Measurements from ENCODE around the gene SLC17A5. TPM values are rescaled to one million over a fixed set of nuclear protein-coding genes. Genes with fewer than 3 reads are reported as not detected.

Gene SLC17A5
- total RNA-seq, 6 donors from 2014 or later = 13.0 to 32.5 (median 22.3) TPM

- 47 to 48% methylated on average over 4 of the region's 4 CpGs for WGBS, 2 donors
- H3K9me3 ChIP-seq = no peaks in the 10 kb centered on the region
Observed at GRCh38 chr6:73675466-73676098, 21.8 kb upstream of the SLC17A5 start.

GRCh38 chr6:73671911-73672685, 18.3 kb upstream of the SLC17A5 start:
- no peaks in the 10 kb centered on the region for H3K36me3 ChIP-seq
- WGBS, 2 donors = 63 to 79% methylated on average over 8 of the region's 8 CpGs
- no peak overlapping the region for H3K27ac ChIP-seq
- TF ChIP-seq POLR2A (IDR thresholded peaks at IDR 0.05) (no peak), EP300 (IDR thresholded peaks at IDR 0.05) (no peak), POLR2AphosphoS5 (IDR thresholded peaks at IDR 0.05) (no peak)
- TF ChIP-seq, protein P1, sequence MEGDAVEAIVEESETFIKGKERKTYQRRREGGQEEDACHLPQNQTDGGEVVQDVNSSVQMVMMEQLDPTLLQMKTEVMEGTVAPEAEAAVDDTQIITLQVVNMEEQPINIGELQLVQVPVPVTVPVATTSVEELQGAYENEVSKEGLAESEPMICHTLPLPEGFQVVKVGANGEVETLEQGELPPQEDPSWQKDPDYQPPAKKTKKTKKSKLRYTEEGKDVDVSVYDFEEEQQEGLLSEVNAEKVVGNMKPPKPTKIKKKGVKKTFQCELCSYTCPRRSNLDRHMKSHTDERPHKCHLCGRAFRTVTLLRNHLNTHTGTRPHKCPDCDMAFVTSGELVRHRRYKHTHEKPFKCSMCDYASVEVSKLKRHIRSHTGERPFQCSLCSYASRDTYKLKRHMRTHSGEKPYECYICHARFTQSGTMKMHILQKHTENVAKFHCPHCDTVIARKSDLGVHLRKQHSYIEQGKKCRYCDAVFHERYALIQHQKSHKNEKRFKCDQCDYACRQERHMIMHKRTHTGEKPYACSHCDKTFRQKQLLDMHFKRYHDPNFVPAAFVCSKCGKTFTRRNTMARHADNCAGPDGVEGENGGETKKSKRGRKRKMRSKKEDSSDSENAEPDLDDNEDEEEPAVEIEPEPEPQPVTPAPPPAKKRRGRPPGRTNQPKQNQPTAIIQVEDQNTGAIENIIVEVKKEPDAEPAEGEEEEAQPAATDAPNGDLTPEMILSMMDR (IDR thresholded peaks at IDR 0.05) = no peak
- no peaks in the 10 kb centered on the region for H3K9me3 ChIP-seq
- peak in 1 of 2 donors; percentile 54 for ATAC-seq (ENCODE audit: low FRiP score in 2 of 2)
- no peaks in the 10 kb centered on the region for H3K4me1 ChIP-seq
- no peak overlapping the region for H3K4me3 ChIP-seq
- DNase-seq = no peak
- no peaks in the 10 kb centered on the region for H3K27me3 ChIP-seq

More at GRCh38 chr6:73675466-73676098, 21.8 kb upstream of the SLC17A5 start:
- no peaks in the 10 kb centered on the region for H3K27me3 ChIP-seq
- no peak overlapping the region for H3K27ac ChIP-seq
- no peaks in the 10 kb centered on the region for H3K36me3 ChIP-seq
- TF ChIP-seq EP300 (IDR thresholded peaks at IDR 0.05) = no peak
- TF ChIP-seq, protein P1 (IDR thresholded peaks at IDR 0.05) = peak; percentile 73 to 84 (median 80)
- no peaks in the 10 kb centered on the region for H3K4me1 ChIP-seq
- H3K4me3 ChIP-seq = no peak overlapping the region
- ATAC-seq (ENCODE audit: low FRiP score in 2 of 2) (peak; percentile 85 to 96), DNase-seq (peak in 1 of 2 donors; percentile 73)

- WGBS, 2 donors = 72 to 87% methylated on average over 1 of the region's 1 CpG
- DNase-seq (no peak), ATAC-seq (ENCODE audit: low FRiP score in 2 of 2) (no peak)
- no peaks in the 10 kb centered on the region for H3K27me3 ChIP-seq
- no peak overlapping the region for H3K27ac ChIP-seq
- H3K4me3 ChIP-seq = no peak overlapping the region
- H3K9me3 ChIP-seq = no peaks in the 10 kb centered on the region
- TF ChIP-seq POLR2AphosphoS5 (IDR thresholded peaks at IDR 0.05) (no peak), EP300 (IDR thresholded peaks at IDR 0.05) (no peak), POLR2A (IDR thresholded peaks at IDR 0.05) (no peak)
- TF ChIP-seq, protein P1 (IDR thresholded peaks at IDR 0.05) = no peak
- H3K4me1 ChIP-seq = no peaks in the 10 kb centered on the region
- H3K36me3 ChIP-seq = no peaks in the 10 kb centered on the region
Observed at GRCh38 chr6:73669005-73669404, 15.2 kb upstream of the SLC17A5 start.

GRCh38 chr6:73667798-73668197, 14.0 kb upstream of the SLC17A5 start:
- Histone ChIP-seq H3K9me3 (no peaks in the 10 kb centered on the region), H3K36me3 (no peaks in the 10 kb centered on the region), H3K27ac (no peak overlapping the region), H3K27me3 (no peaks in the 10 kb centered on the region), H3K4me1 (no peaks in the 10 kb centered on the region), H3K4me3 (no peak overlapping the region)
- 58 to 59% methylated on average over 1 of the region's 1 CpG for WGBS, 2 donors
- ATAC-seq (ENCODE audit: low FRiP score in 2 of 2) (no peak), DNase-seq (no peak)
- no peak for TF ChIP-seq EP300 (IDR thresholded peaks at IDR 0.05)
- TF ChIP-seq POLR2A (IDR thresholded peaks at IDR 0.05) = no peak
- TF ChIP-seq POLR2AphosphoS5 (IDR thresholded peaks at IDR 0.05) = no peak
- TF ChIP-seq, protein P1 (IDR thresholded peaks at IDR 0.05) = no peak

All from upper lobe of left lung (tissue), 6 donors.